ENCODE measurements around the gene RPS6KB2.
"Not testable (repeated sequence)": the region's sequence is repeated elsewhere in the genome, so short reads cannot be mapped to it uniquely, and the experiment has no call there.

RPS6KB2 gene

DNA sequence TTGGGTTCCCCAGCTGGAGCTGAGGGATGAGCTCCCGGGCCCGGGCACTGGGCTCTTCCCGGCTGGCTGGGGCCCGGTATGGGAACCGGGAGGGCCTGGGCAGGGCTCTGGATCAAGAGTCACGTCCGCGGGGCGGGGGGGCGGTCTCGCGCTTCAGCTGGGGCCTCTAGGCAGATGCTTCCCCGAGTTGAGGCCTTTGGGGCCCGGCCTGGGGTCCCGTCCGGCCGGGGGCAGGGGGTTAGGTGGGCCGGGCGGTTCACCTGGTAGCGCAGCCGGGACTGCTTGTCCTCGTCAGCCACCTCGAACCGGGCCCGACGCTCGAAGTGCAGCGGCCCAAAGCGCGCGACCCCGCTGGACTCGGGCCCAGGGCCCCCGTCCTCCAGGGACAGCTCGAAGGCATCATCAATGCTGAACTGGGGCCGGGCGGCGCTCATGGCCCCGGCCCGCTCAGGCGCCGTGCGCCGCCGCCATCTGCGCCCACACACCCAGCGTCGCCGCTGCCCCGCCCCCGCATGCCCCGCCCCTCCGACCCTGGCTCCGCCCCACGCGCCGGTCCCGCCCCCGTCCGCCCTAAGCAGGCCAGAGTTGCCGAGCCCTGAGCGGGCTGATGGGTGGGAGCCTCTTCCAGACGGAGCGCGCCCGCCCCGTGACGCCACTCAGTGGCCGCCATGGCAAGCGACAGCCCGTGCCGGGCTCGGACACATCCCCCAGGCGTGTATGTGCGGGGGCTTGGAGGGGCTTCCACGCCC is 40.6 kb downstream of the RPS6KB2 start, which contains the start of gene TMEM134:
TMEM134 (minus strand) TSS at position 493 of the 749 bp plus-strand sequence; CDS start at position 434, 59 bp downstream.
- peak; percentile 93 for DNase-seq

DNA sequence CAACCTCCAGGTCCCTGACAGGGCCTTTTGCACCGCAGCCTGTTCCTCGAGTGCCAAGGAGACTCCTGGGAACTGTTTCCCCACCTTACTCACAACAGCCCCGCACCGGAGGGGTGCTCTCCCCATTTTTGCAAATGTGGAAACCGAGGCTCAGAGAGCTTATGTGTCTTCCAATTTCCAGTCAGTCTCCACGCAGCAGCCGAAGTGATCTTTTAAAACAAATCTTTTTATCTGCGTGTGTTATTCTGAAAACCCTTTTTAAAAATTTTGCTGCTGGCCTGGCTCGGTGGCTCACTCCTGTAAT is 41.2 kb downstream of the RPS6KB2 start:
- no peak for DNase-seq

DNA sequence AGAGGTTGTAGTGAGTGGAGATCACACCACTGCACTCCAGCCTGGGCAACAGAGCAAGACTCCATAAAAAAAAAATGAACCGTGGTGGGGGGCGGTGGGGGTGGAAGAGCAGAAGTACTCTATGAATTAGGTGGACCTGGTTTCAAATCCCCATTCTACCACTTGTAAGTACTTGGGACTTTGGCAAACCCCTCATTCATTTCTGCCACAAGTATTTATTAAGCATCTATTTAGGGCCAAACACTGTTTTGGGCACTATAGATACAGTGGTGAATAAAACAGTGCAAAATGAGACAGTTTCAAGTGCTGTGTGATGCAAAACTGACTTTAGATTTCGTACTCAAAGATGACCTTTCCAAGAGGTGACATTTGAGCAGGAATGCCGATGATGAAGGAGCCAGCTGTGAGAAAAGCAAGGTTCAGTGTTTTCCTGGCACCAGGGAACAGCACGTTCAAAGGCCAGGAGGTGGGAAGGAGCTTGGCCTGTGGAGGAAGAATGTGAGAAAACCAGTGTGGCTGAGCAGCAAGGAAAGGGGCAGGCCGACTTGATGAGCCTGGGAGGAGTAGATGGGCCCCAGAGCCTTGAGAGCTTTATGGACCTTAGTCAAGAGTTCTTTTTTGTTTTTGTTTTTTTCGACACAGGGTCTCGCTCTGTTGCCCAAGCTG is 42.2 kb downstream of the RPS6KB2 start:
- DNase-seq = no peak

DNA sequence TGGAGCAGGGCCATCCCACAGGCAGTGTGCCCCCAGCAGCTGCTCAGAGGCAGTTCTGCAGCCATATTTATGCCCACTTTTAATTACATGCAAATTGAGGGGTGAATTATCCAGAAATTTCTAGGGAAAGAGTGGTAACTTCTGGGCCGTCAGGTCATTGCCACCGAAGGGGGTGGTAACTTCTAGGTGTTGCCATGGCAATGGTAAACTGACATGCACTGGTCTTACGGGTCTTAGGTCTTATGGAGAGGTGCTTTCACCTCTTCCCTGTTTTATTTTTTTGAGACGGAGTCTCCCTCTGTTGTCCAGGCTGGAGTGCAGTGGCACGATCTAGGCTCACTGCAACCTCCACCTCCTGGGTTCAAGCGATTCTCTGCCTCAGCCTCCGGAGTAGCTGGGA is 44.6 kb downstream of the RPS6KB2 start:
- DNase-seq = no peak

DNA sequence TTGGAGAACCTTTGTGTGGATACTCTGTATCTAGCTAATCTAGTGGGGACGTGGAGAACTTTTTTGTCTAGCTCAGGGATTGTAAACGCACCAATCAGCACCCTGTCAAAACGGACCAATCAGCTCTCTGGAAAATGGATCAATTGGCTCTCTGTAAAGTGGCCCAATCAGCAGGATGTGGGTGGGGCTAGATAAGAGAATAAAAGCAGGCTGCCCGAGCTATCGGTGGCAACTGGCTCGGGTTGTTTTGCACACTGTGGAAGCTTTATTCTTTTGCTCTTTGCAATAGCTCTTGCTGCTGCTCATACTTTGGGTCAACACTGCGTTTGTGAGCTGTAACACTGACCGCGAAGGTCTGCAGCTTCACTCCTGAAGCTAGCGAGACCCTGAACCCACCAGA is 48.4 kb downstream of the RPS6KB2 start:
- DNase-seq = not testable (repeated sequence)

DNA sequence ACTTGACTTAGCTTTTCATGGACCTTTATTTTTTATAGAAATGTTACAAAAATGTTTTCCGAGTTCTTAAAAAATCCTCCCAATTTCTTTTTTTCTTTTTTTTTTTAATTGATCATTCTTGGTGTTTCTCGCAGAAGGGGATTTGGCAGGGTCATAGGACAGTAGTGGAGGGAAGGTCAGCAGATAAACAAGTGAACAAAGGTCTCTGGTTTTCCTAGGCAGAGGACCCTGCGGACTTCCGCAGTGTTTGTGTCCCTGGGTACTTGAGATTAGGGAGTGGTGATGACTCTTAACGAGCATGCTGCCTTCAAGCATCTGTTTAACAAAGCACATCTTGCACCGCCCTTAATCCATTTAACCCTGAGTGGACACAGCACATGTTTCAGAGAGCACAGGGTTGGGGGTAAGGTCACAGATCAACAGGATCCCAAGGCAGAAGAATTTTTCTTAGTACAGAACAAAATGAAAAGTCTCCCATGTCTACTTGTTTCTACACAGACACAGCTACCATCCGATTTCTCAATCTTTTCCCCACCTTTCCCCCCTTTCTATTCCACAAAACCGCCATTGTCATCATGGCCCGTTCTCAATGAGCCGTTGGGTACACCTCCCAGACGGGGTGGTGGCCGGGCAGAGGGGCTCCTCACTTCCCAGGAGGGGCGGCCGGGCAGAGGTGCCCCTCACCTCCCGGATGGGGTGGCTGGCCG is 49.2 kb downstream of the RPS6KB2 start:
- DNase-seq = not testable (repeated sequence)

DNA sequence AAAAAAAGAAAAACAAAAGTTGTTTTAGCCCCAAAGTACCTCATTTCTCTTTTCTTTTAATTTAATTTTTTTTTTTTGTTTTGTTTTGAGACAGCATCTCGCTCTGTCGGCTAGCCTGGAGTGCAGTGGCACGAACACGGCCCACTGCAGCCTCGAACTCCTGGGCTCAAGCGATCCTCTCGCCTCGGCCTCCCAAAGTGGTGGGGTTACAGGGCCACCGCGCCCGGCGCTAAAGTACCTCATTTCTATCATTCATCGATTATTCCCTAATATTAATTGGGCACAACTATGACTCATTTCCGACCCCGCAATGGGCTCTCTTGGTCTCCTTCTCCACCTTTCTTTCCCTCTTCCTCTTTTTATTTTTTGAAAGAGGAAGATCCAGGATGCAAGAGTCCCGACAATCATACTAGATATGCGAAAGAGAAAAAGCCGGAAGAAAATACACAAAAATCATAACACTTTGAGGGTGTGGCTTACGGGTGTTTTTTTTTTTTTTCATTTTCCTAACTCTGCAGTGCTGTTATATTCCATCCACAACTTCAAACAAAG is 54.1 kb downstream of the RPS6KB2 start:
- DNase-seq = no peak

DNA sequence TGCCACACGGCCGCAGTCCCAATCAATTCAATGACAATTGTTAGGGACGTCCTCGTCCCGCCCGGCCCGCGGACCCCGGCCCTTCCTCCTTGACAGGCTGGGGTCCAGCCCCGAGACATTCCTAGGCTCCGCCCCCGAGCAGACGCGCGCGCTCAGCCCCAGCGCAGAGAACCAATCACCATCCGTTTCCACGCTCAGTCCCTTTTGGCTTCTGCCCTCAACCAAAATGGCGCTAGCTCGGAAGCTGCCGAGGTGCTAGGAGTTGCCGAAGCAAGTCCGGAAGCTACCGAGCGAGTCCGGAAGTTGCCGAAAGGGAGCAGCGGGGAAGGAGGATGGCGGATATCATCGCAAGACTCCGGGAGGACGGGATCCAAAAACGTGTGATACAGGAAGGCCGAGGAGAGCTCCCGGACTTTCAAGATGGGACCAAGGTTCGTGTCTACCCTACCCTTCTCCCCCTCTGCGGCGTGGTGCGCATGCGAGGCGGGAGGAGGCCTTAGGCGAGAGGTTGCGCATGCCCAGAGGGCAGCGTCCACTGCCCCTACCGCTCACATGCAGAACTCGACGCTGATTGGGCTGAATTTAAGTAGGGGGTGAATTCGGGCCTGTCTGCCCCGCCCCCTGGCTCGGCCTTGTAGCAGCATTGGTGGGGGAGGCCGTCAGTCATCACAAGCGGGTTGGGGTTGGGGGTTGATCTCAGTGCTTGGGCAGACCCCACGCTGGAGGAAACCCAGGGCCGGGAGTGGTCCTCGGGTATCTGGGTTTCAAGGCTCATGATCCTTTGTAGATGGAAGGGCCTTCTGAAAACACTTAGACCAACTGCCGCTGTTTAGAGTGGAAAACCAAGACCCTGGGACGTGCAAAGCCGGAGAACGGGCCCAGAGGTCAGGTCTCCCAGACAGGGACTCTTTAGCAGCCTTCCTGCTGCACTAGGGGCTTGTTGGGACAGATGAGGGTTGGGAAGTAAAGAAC is 54.8 kb downstream of the RPS6KB2 start, which contains the start of gene AIP:
AIP (plus strand) TSS at position 200 of the 972 bp plus-strand sequence; CDS start at position 333, 133 bp downstream.
- DNase-seq = peak; percentile 97

DNA sequence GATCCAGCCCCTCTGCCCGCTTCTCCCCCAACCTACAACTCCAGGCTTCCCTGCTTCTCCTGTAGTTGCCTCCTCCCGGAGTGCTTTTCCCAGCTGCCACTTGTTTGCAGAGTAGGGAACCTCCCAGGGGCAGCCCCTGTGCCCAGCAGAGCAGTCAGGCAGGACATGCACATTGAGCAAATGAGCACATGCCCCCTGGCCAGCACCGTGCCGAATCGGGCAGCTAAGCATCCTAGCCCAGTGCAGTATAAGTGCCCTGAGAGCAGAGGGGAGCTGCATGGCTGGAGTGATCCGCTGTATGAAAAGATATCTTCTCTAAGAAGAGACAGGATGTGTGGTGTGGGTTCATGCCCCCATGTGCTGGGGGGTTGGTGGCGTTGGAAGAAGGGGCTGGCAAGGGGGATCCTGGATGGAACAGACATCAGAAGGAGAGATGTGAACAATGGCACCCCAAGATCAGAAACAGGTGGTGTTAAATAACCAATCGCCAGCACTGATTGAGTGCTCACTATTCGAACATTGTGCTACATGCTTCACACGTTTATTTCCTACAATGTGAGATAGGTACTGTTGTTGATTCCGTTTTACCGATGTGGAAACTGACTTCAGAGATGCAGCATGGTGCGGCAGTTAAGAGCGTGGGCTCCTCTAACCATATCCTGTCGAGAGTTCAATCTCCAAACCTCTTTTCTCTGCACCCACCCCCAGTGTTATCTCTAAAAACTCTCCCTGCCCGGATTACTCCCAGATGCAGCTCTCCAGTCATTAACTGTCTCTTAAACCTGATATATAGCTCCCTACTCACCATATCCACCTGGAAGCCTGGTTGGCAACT is 55.8 kb downstream of the RPS6KB2 start:
- no peak for DNase-seq

DNA sequence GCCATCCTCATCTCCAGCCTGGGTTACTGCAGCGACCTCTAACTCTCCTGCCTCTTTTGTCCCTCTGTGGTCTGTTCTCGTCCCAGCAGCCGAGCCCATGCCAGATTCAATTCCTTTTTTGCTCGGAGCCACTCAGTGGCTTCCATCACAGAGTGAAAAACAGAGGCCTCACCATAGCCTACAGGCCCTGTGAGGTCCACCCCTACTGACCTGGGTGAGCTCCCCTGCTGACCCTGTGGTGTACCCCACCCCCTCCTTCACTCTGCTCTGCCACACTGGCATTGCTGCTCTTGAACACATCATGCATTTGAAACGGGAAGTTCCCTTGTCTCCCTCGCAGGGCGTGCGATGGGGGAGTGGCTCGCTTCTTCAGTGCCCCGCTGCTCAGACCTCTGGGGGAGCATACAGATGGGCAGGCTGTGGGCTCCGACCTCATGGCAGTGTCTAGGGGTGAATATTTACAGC is 56.6 kb downstream of the RPS6KB2 start:
- peak; percentile 65 for DNase-seq
